ENCODE measurements around the gene PARP11. TPM values are rescaled to one million over a fixed set of nuclear protein-coding genes. Genes with fewer than 3 reads are reported as not detected.

Gene PARP11
- total RNA-seq, 1 experiment from 2014 or later, result not detected

- CTCF ChIA-PET, result no interaction called here
- no peak for TF ChIP-seq EZH2 (IDR thresholded peaks at IDR 0.05; ENCODE audit: low read depth)
- TF ChIP-seq, protein P1, sequence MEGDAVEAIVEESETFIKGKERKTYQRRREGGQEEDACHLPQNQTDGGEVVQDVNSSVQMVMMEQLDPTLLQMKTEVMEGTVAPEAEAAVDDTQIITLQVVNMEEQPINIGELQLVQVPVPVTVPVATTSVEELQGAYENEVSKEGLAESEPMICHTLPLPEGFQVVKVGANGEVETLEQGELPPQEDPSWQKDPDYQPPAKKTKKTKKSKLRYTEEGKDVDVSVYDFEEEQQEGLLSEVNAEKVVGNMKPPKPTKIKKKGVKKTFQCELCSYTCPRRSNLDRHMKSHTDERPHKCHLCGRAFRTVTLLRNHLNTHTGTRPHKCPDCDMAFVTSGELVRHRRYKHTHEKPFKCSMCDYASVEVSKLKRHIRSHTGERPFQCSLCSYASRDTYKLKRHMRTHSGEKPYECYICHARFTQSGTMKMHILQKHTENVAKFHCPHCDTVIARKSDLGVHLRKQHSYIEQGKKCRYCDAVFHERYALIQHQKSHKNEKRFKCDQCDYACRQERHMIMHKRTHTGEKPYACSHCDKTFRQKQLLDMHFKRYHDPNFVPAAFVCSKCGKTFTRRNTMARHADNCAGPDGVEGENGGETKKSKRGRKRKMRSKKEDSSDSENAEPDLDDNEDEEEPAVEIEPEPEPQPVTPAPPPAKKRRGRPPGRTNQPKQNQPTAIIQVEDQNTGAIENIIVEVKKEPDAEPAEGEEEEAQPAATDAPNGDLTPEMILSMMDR (conservative IDR thresholded peaks at IDR 0.05), result no peak
Observed at GRCh38 chr12:3869433-3869832, 3.8 kb downstream of the PARP11 start.

DNA sequence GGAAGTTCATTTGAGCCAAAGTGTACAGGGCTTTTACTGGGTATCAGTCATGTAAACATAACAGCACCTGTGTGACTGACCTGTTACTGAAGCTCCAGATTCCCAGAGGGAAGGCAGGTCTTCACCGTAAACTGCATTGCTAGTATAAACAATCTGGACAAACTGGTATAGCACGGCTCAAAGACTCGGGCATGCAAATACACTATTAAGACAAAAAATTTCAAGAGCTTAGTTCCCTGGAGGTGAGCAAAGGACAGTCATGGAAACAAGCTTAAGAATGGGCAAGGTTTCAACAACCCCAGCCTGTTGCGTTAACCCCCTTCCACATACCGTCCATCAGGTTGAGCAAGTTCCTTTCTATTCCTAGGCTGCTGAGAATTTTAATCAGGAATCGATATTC, 9.4 kb downstream of the PARP11 start:
- no peaks in the 10 kb centered on the region for H3K9me3 ChIP-seq (ENCODE audit: insufficient read depth, low read depth)
- no peaks in the 10 kb centered on the region for H3K79me2 ChIP-seq (ENCODE audit: low read depth)
- TF ChIP-seq, protein P1 (conservative IDR thresholded peaks at IDR 0.05), result no peak
- TF ChIP-seq EZH2 (IDR thresholded peaks at IDR 0.05; ENCODE audit: low read depth), result no peak
- H3K9me2 ChIP-seq (ENCODE audit: insufficient read depth), result no peaks in the 10 kb centered on the region
- ChIA-PET POLR2A (ENCODE audit: unreplicated experiment) (no interaction called here), CTCF (no interaction called here)
- no peaks in the 10 kb centered on the region for H3K36me3 ChIP-seq (ENCODE audit: low read depth)
- H3F3A ChIP-seq (ENCODE audit: insufficient read depth, low read depth), result no peaks in the 10 kb centered on the region
- no peak for DNase-seq
- intact Hi-C loops (cut with micrococcal nuclease; ENCODE audit: unreplicated experiment), result no loop called here
- H3K4me2 ChIP-seq, result no peak overlapping the region
- no peak overlapping the region for H3K27ac ChIP-seq
- no peak overlapping the region for H3K4me3 ChIP-seq
- no peaks in the 10 kb centered on the region for H3K27me3 ChIP-seq (ENCODE audit: insufficient read depth, low read depth)
- no TSS peak for BruUV-seq (replicated peaks)
- H4K20me1 ChIP-seq (ENCODE audit: insufficient read depth), result no peaks in the 10 kb centered on the region
- no peaks in the 10 kb centered on the region for H3K4me1 ChIP-seq (replicated peaks; ENCODE audit: insufficient read depth)
- H2AFZ ChIP-seq, result no peak overlapping the region

More at GRCh38 chr12:3869433-3869832, 3.8 kb downstream of the PARP11 start:
- DNase-seq, result no peak
- Histone ChIP-seq H3K79me2 (ENCODE audit: low read depth) (no peaks in the 10 kb centered on the region), H3K9me3 (ENCODE audit: insufficient read depth, low read depth) (no peaks in the 10 kb centered on the region), H4K20me1 (ENCODE audit: insufficient read depth) (peaks cover 3% of the 10 kb centered on the region; the same call in 1 of the 2 replicates), H3K27me3 (ENCODE audit: insufficient read depth, low read depth) (peaks cover 23% of the 10 kb centered on the region; the same call in 1 of the 2 replicates), H3K4me3 (no peak overlapping the region), H3F3A (ENCODE audit: insufficient read depth, low read depth) (no peaks in the 10 kb centered on the region), H3K36me3 (ENCODE audit: low read depth) (no peaks in the 10 kb centered on the region), H3K9me2 (ENCODE audit: insufficient read depth) (no peaks in the 10 kb centered on the region), H3K4me2 (no peak overlapping the region), H2AFZ (no peak overlapping the region), H3K4me1 (replicated peaks; ENCODE audit: insufficient read depth) (no peaks in the 10 kb centered on the region), H3K27ac (no peak overlapping the region)
- intact Hi-C loops (cut with micrococcal nuclease; ENCODE audit: unreplicated experiment), result no loop called here
- POLR2A ChIA-PET (ENCODE audit: unreplicated experiment), result no interaction called here
- no TSS peak for BruUV-seq (replicated peaks)

DNA sequence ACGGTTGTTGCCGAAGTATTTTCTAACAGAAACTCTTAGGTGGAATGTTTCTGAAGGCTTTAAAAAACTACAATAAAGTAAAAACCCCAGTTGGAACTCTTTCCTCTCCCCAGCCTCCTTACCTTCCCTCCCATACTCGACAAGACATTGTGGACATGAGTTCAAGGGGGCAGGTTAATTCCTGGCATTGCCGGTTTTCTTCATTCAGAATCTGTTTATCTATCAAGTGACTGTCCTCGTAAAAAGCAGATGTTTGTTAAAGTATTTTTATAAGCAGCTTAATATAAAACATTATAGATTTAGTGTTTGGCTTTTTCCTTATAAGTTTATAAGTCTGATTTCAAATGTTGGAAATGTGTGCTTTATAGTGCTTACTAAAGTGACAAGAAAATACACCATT, 30.7 kb downstream of the PARP11 start:
- ChIA-PET CTCF (no interaction called here), POLR2A (ENCODE audit: unreplicated experiment) (no interaction called here)
- Histone ChIP-seq H3K9me3 (ENCODE audit: insufficient read depth, low read depth) (no peaks in the 10 kb centered on the region; the same call in 1 of the 2 replicates), H3K27me3 (ENCODE audit: insufficient read depth, low read depth) (peaks cover 57% of the 10 kb centered on the region), H3K4me3 (no peak overlapping the region), H3K4me2 (no peak overlapping the region), H3K9me2 (ENCODE audit: insufficient read depth) (no peaks in the 10 kb centered on the region), H4K20me1 (ENCODE audit: insufficient read depth) (no peaks in the 10 kb centered on the region), H3F3A (ENCODE audit: insufficient read depth, low read depth) (no peaks in the 10 kb centered on the region), H3K27ac (no peak overlapping the region), H3K36me3 (ENCODE audit: low read depth) (no peaks in the 10 kb centered on the region), H3K79me2 (ENCODE audit: low read depth) (no peaks in the 10 kb centered on the region), H3K4me1 (replicated peaks; ENCODE audit: insufficient read depth) (no peaks in the 10 kb centered on the region), H2AFZ (no peak overlapping the region)
- TF ChIP-seq, protein P1 (conservative IDR thresholded peaks at IDR 0.05), result no peak
- TF ChIP-seq EZH2 (IDR thresholded peaks at IDR 0.05; ENCODE audit: low read depth), result no peak
- intact Hi-C loops (cut with micrococcal nuclease; ENCODE audit: unreplicated experiment), result no loop called here
- no TSS peak for BruUV-seq (replicated peaks)
- DNase-seq, result no peak
